ENCODE measurements around the gene TOR1B. TPM values are rescaled to one million over a fixed set of nuclear protein-coding genes. Genes with fewer than 3 reads are reported as not detected.

TOR1B gene
- total RNA-seq, 4 donors from 2014 or later, result 19.2 to 41.2 (median 23.0) TPM

DNA sequence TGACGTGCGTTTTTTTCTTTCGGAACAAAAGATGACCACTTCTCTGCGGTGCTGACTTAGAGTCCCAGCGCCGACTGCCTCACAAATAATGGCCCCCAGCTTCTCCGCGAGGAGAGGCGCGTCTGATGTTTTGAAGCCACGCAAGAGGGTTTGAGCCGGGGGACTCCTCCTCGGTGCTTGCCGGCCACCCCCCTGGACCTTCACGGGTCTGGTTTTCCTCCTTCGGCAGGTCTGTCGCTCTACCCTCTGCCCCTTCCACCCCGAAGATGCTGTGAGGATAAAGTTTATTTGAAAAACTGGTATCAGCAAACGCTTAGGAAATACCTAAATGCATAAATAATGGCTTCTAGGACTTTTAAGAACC is 32.9 kb downstream of the TOR1B start:
- TF ChIP-seq POLR2A (IDR thresholded peaks at IDR 0.05), result no peak
- TF ChIP-seq EP300 (IDR thresholded peaks at IDR 0.05), result no peak
- no peak for TF ChIP-seq CTCF (IDR thresholded peaks at IDR 0.05)
- H3K4me3 ChIP-seq, result peak overlapping the region; percentile 74 to 86 (median 82)
- H3K9me3 ChIP-seq, result no peaks in the 10 kb centered on the region
- no peak for DNase-seq (ENCODE audit: low spot score in 2 of 2)
- H3K27me3 ChIP-seq, result no peaks in the 10 kb centered on the region
- peak overlapping the region; percentile 71 to 91 (median 88) for H3K27ac ChIP-seq
- 1% methylated on average over 18 to 19 of the region's 19 CpGs for WGBS, 2 donors
- peaks cover 0 to 57% (median 25%) of the 10 kb centered on the region in 4 donors for H3K4me1 ChIP-seq
- peaks cover 2 to 24% (median 5%) of the 10 kb centered on the region in 3 donors for H3K36me3 ChIP-seq

DNA sequence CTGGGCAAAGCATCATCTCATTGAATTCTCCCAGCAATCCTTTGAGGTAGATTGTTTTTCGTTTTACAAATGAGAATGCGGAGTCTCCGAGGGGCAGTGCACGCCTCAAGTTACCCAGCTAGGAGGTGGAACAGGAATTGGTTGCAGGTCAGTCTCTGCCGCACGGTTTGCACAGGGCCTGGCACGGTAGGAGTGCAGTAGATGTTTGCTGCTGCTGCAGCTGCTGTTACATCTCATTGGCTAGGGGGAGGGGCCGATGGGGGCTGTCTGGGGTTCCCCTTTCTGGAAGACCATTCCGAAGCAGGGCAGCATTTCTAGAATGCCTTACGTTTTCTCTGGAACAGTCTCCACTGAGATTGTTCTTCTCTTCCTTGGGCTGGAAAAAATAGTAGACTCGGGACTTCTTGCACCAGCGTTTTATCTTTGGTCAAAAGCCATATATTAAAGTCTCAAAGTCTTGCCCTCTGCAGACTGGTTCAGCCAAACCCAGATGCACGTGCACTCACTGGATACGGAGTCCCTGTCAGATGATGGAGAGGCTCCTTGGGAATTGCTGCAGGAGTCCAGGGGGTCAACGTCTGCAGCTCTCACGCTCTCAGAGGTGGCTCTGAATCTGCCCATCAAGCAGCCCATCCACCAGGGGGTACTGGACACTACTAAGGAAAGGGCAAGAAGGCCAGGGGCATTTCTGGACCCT is 33.5 kb downstream of the TOR1B start:
- TF ChIP-seq CTCF (IDR thresholded peaks at IDR 0.05) (no peak), EP300 (IDR thresholded peaks at IDR 0.05) (no peak), POLR2A (IDR thresholded peaks at IDR 0.05) (no peak)

GRCh38 chr9:129838707-129839259 is 35.8 kb downstream of the TOR1B start:
- peaks cover 0 to 48% (median 20%) of the 10 kb centered on the region in 4 donors for H3K4me1 ChIP-seq
- H3K36me3 ChIP-seq, result peaks cover 0 to 7% (median 0%) of the 10 kb centered on the region in 3 donors
- 63 to 75% methylated on average over 12 of the region's 12 CpGs for WGBS, 2 donors
- H3K9me3 ChIP-seq, result no peaks in the 10 kb centered on the region
- no peak for DNase-seq (ENCODE audit: low spot score in 2 of 2)
- no peak overlapping the region for H3K27ac ChIP-seq
- TF ChIP-seq CTCF (IDR thresholded peaks at IDR 0.05) (no peak), POLR2A (IDR thresholded peaks at IDR 0.05) (no peak), EP300 (IDR thresholded peaks at IDR 0.05) (no peak)
- H3K4me3 ChIP-seq, result no peak overlapping the region
- no peaks in the 10 kb centered on the region for H3K27me3 ChIP-seq

More for the DNA sequence above, 33.5 kb downstream of the TOR1B start:
- Histone ChIP-seq H3K27ac (peak overlapping the region in 2 of 4 donors; percentile 90 to 91), H3K9me3 (no peaks in the 10 kb centered on the region), H3K36me3 (peaks cover 0 to 18% (median 0%) of the 10 kb centered on the region in 3 donors), H3K4me1 (peaks cover 0 to 57% (median 25%) of the 10 kb centered on the region in 4 donors), H3K27me3 (no peaks in the 10 kb centered on the region), H3K4me3 (peak overlapping the region; percentile 74 to 86 (median 82))
- WGBS, 2 donors, result 30 to 31% methylated on average over 15 to 16 of the region's 16 CpGs
- peak in 1 of 2 donors; percentile 17 for DNase-seq (ENCODE audit: low spot score in 2 of 2)

DNA sequence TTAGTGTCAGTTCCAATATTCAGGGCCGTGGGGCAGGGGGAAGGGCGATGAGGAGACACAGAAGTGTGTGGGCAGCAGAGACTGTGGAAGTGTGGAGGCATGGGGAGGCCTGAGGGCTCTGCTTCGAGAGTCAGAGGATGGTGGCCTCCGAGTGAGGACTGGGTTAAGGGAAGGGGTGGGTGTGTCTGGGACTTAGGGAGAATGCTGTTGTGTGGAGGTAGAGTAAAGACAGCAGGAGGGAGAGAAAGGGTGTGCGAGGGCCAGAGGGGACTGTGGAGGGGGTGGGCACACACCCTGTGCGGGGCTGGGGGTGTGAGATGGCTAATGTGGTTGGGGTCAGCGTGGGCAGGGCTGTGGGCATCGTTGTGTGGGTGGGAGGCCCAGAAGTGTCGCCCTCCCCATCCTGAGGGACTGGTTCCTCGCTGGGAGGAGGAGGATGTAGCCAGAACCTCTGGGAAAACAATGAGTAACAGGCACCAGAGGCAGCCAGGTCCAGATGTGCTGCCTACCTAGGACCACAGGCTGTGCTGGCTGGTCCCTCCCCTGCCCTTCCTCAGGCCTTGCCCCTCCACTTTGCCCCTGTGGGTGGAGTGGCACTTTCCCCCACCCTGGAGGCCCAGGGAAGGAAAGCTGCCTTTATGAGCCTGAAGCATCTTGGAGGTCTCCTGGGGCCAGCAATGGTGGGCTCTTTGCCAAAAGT is 36.5 kb downstream of the TOR1B start:
- Histone ChIP-seq H3K27ac (no peak overlapping the region), H3K27me3 (no peaks in the 10 kb centered on the region), H3K36me3 (peaks cover 0 to 7% (median 0%) of the 10 kb centered on the region in 3 donors), H3K9me3 (no peaks in the 10 kb centered on the region), H3K4me1 (peaks cover 0 to 42% (median 15%) of the 10 kb centered on the region in 4 donors), H3K4me3 (no peak overlapping the region)
- DNase-seq (ENCODE audit: low spot score in 2 of 2), result no peak
- TF ChIP-seq POLR2A (IDR thresholded peaks at IDR 0.05) (no peak), EP300 (IDR thresholded peaks at IDR 0.05) (no peak), CTCF (IDR thresholded peaks at IDR 0.05) (no peak)
- 35 to 44% methylated on average over 10 of the region's 10 CpGs for WGBS, 2 donors

DNA sequence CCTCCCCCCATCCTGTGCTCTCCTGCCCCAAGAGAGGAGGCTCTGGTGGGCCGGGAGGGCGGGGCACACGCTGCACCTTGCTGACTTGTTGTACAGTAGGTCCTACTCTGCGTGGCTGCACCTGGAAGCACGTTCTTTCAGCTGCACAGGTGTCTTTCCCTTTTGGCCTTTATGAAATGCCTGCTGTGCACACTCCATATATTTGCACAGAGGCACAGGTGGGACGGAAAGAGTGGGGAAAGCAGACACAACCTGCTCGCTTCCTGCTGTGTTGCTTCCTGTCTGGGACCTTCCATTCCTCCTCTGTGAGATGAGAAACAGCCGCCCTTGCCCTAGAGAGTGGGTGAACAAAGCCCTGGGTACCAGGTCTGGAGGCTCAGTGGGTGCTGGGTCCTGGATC is 37.0 kb downstream of the TOR1B start:
- Histone ChIP-seq H3K27ac (no peak overlapping the region), H3K9me3 (no peaks in the 10 kb centered on the region), H3K4me3 (no peak overlapping the region), H3K36me3 (peaks cover 0 to 7% (median 0%) of the 10 kb centered on the region in 3 donors), H3K27me3 (no peaks in the 10 kb centered on the region), H3K4me1 (peaks cover 0 to 40% (median 15%) of the 10 kb centered on the region in 4 donors)
- WGBS, 2 donors, result 85 to 86% methylated on average over 8 of the region's 8 CpGs
- DNase-seq (ENCODE audit: low spot score in 2 of 2), result no peak
- no peak for TF ChIP-seq EP300 (IDR thresholded peaks at IDR 0.05)
- TF ChIP-seq POLR2A (IDR thresholded peaks at IDR 0.05), result no peak
- no peak for TF ChIP-seq CTCF (IDR thresholded peaks at IDR 0.05)

Data from tibial nerve (tissue), 4 donors.